Stimulated activated CD8-positive, alpha-beta memory T cell treated with anti-CD3 and anti-CD28 coated beads, Interleukin-7, amount 100 ng/mL, for 1 hour (primary cell): ENCODE results near the gene USH2A.

Experiments
- DNase-seq, 2 donors: peaks; one replicate each; pipeline ENCODE4 v3.0.0-alpha.2; 2020; ENCODE audit warnings: low read depth in 2 of 2

Gene USH2A

GRCh38 chr1:215645861-215646260 is 777.4 kb downstream of the USH2A start:
- no peak for DNase-seq

- DNase-seq = no peak
These were observed 778.1 kb downstream of the USH2A start for GRCh38 chr1:215645182-215645581.

GRCh38 chr1:215643592-215644321 is 779.5 kb downstream of the USH2A start:
- DNase-seq = no peak

GRCh38 chr1:215640429-215641148 is 782.7 kb downstream of the USH2A start:
- DNase-seq = no peak

- DNase-seq = no peak
These were observed 786.1 kb downstream of the USH2A start for GRCh38 chr1:215637041-215637573.

- DNase-seq = no peak
These were observed 786.8 kb downstream of the USH2A start for GRCh38 chr1:215636258-215636965.

GRCh38 chr1:215635827-215636226 is 787.4 kb downstream of the USH2A start:
- DNase-seq = no peak

- no peak for DNase-seq
These were observed 791.8 kb downstream of the USH2A start for GRCh38 chr1:215631489-215631888.

GRCh38 chr1:215631040-215631439 is 792.2 kb downstream of the USH2A start:
- DNase-seq = no peak

GRCh38 chr1:215625949-215626348 is 797.3 kb downstream of the USH2A start:
- DNase-seq = no peak

GRCh38 chr1:215623162-215623561 is 800.1 kb downstream of the USH2A start:
- DNase-seq = no peak

GRCh38 chr1:215617979-215618378 is 805.3 kb downstream of the USH2A start:
- no peak for DNase-seq

- DNase-seq = no peak
These were observed 810.9 kb downstream of the USH2A start for GRCh38 chr1:215612391-215612790.

- DNase-seq = no peak
These were observed 814.6 kb downstream of the USH2A start for GRCh38 chr1:215608646-215609045.

- no peak for DNase-seq
These were observed 815.8 kb downstream of the USH2A start for GRCh38 chr1:215607412-215607811.

- DNase-seq = no peak
These were observed 816.6 kb downstream of the USH2A start for GRCh38 chr1:215606564-215607168.

- no peak for DNase-seq
These were observed 817.2 kb downstream of the USH2A start for GRCh38 chr1:215606036-215606435.

GRCh38 chr1:215605011-215605621 is 818.1 kb downstream of the USH2A start:
- no peak for DNase-seq

GRCh38 chr1:215603319-215603718 is 819.9 kb downstream of the USH2A start:
- no peak for DNase-seq

- DNase-seq = no peak
These were observed 822.0 kb downstream of the USH2A start for GRCh38 chr1:215601276-215601675.

- DNase-seq = no peak
These were observed 822.4 kb downstream of the USH2A start for GRCh38 chr1:215600867-215601266.
